Measurements from ENCODE around the gene UCN3. TPM values are rescaled to one million over a fixed set of nuclear protein-coding genes. Genes with fewer than 3 reads are reported as not detected.

UCN3 gene
- not detected in 2 replicates for total RNA-seq

- no peaks in the 10 kb centered on the region for H3K79me2 ChIP-seq (ENCODE audit: insufficient read depth, low read length)
- H3K27ac ChIP-seq (ENCODE audit: low read depth, low read length), result no peak within 1 kb of the TSS
- no peaks in the 10 kb centered on the region for H3K36me3 ChIP-seq (ENCODE audit: insufficient read depth, low read length)
- no peak for TF ChIP-seq CTCF (IDR thresholded peaks at IDR 0.05; ENCODE audit: extremely low read depth, low read depth, low read length)
- no peaks in the 10 kb centered on the region for H3K4me1 ChIP-seq (ENCODE audit: insufficient read depth, low read length)
- H3K27me3 ChIP-seq (ENCODE audit: insufficient read depth, low read length), result peaks cover 46% of the 10 kb centered on the region
- H3K9me3 ChIP-seq (ENCODE audit: low read depth, low read length), result no peaks in the 10 kb centered on the region
- no peak within 1 kb of the TSS for H2AFZ ChIP-seq (ENCODE audit: low read length)
- H3K4me3 ChIP-seq (ENCODE audit: insufficient read depth, low read length), result no peak within 1 kb of the TSS
- DNase-seq (ENCODE audit: insufficient read length, low spot score, missing footprints), result no peak
- H3K4me2 ChIP-seq (ENCODE audit: insufficient read depth, low read length), result no peak within 1 kb of the TSS
- H4K20me1 ChIP-seq (ENCODE audit: insufficient read depth, low read length), result no peaks in the 10 kb centered on the region
These were observed at the start of gene UCN3 for GRCh38 chr10:5364890-5365338. Gene UCN3 (plus strand): TSS chr10:5364966. CDS start chr10:5373721, 8,755 bp downstream.

- Histone ChIP-seq H3K4me3 (ENCODE audit: insufficient read depth, low read length) (no peak overlapping the region), H3K36me3 (ENCODE audit: insufficient read depth, low read length) (no peaks in the 10 kb centered on the region), H2AFZ (ENCODE audit: low read length) (no peak overlapping the region), H3K9me3 (ENCODE audit: low read depth, low read length) (no peaks in the 10 kb centered on the region), H3K27ac (ENCODE audit: low read depth, low read length) (peak overlapping the region; percentile 74), H3K27me3 (ENCODE audit: insufficient read depth, low read length) (no peaks in the 10 kb centered on the region), H3K79me2 (ENCODE audit: insufficient read depth, low read length) (no peaks in the 10 kb centered on the region), H3K4me1 (ENCODE audit: insufficient read depth, low read length) (peaks cover 11% of the 10 kb centered on the region), H3K4me2 (ENCODE audit: insufficient read depth, low read length) (no peak overlapping the region), H4K20me1 (ENCODE audit: insufficient read depth, low read length) (no peaks in the 10 kb centered on the region)
- peak; percentile 68 for DNase-seq (ENCODE audit: insufficient read length, low spot score, missing footprints)
- no peak for TF ChIP-seq CTCF (IDR thresholded peaks at IDR 0.05; ENCODE audit: extremely low read depth, low read depth, low read length)
These were observed 47.1 kb upstream of the UCN3 start for GRCh38 chr10:5317547-5318107.

GRCh38 chr10:5318148-5318547 lies 46.6 kb upstream of the UCN3 start:
- Histone ChIP-seq H3K27me3 (ENCODE audit: insufficient read depth, low read length) (no peaks in the 10 kb centered on the region), H3K9me3 (ENCODE audit: low read depth, low read length) (no peaks in the 10 kb centered on the region), H4K20me1 (ENCODE audit: insufficient read depth, low read length) (no peaks in the 10 kb centered on the region), H3K36me3 (ENCODE audit: insufficient read depth, low read length) (no peaks in the 10 kb centered on the region), H3K4me2 (ENCODE audit: insufficient read depth, low read length) (no peak overlapping the region), H2AFZ (ENCODE audit: low read length) (no peak overlapping the region), H3K4me3 (ENCODE audit: insufficient read depth, low read length) (no peak overlapping the region), H3K79me2 (ENCODE audit: insufficient read depth, low read length) (no peaks in the 10 kb centered on the region), H3K27ac (ENCODE audit: low read depth, low read length) (peak overlapping the region; percentile 74), H3K4me1 (ENCODE audit: insufficient read depth, low read length) (peaks cover 11% of the 10 kb centered on the region)
- DNase-seq (ENCODE audit: insufficient read length, low spot score, missing footprints), result no peak
- no peak for TF ChIP-seq CTCF (IDR thresholded peaks at IDR 0.05; ENCODE audit: extremely low read depth, low read depth, low read length)

GRCh38 chr10:5319863-5320262 lies 44.9 kb upstream of the UCN3 start:
- Histone ChIP-seq H3K4me2 (ENCODE audit: insufficient read depth, low read length) (no peak overlapping the region), H3K4me1 (ENCODE audit: insufficient read depth, low read length) (peaks cover 16% of the 10 kb centered on the region), H3K9me3 (ENCODE audit: low read depth, low read length) (no peaks in the 10 kb centered on the region), H3K27ac (ENCODE audit: low read depth, low read length) (no peak overlapping the region), H3K4me3 (ENCODE audit: insufficient read depth, low read length) (no peak overlapping the region), H4K20me1 (ENCODE audit: insufficient read depth, low read length) (no peaks in the 10 kb centered on the region), H3K79me2 (ENCODE audit: insufficient read depth, low read length) (no peaks in the 10 kb centered on the region), H3K36me3 (ENCODE audit: insufficient read depth, low read length) (no peaks in the 10 kb centered on the region), H2AFZ (ENCODE audit: low read length) (no peak overlapping the region), H3K27me3 (ENCODE audit: insufficient read depth, low read length) (no peaks in the 10 kb centered on the region)
- no peak for TF ChIP-seq CTCF (IDR thresholded peaks at IDR 0.05; ENCODE audit: extremely low read depth, low read depth, low read length)
- no peak for DNase-seq (ENCODE audit: insufficient read length, low spot score, missing footprints)
